ENCODE data around the gene NPAS2.
A peak's percentile ranks its signal among the peaks of the same experiment; 100 is the strongest.

NPAS2 gene

GRCh38 chr2:100967716-100968115, 147.8 kb downstream of the NPAS2 start:
- DNase-seq (ENCODE audit: low spot score): no peak

- DNase-seq (ENCODE audit: low spot score): no peak
Observed at GRCh38 chr2:100968146-100969145, 148.5 kb downstream of the NPAS2 start.

GRCh38 chr2:100969998-100970397, 150.1 kb downstream of the NPAS2 start:
- DNase-seq (ENCODE audit: low spot score): no peak

GRCh38 chr2:100971221-100971620, 151.3 kb downstream of the NPAS2 start:
- no peak for DNase-seq (ENCODE audit: low spot score)

GRCh38 chr2:100972452-100972851, 152.5 kb downstream of the NPAS2 start:
- no peak for DNase-seq (ENCODE audit: low spot score)

- DNase-seq (ENCODE audit: low spot score): no peak
Observed at GRCh38 chr2:100974712-100975520, 155.0 kb downstream of the NPAS2 start.

GRCh38 chr2:100975521-100975785, 155.5 kb downstream of the NPAS2 start:
- DNase-seq (ENCODE audit: low spot score): no peak

- no peak for DNase-seq (ENCODE audit: low spot score)
Observed at GRCh38 chr2:100976061-100976460, 156.1 kb downstream of the NPAS2 start.

GRCh38 chr2:100976645-100977391, 156.9 kb downstream of the NPAS2 start:
- no peak for DNase-seq (ENCODE audit: low spot score)

- no peak for DNase-seq (ENCODE audit: low spot score)
Observed at GRCh38 chr2:100977511-100977910, 157.6 kb downstream of the NPAS2 start.

GRCh38 chr2:100978582-100979191, 158.7 kb downstream of the NPAS2 start:
- DNase-seq (ENCODE audit: low spot score): no peak

- no peak for DNase-seq (ENCODE audit: low spot score)
Observed at GRCh38 chr2:100980046-100980445, 160.1 kb downstream of the NPAS2 start.

GRCh38 chr2:100981011-100981410, 161.1 kb downstream of the NPAS2 start:
- DNase-seq (ENCODE audit: low spot score): no peak

GRCh38 chr2:100982431-100982861, 162.5 kb downstream of the NPAS2 start:
- DNase-seq (ENCODE audit: low spot score): no peak

- DNase-seq (ENCODE audit: low spot score): no peak
Observed at GRCh38 chr2:100983201-100983600, 163.3 kb downstream of the NPAS2 start.

- DNase-seq (ENCODE audit: low spot score): no peak
Observed at GRCh38 chr2:100983684-100984310, 163.9 kb downstream of the NPAS2 start.

GRCh38 chr2:100984892-100985307, 165.0 kb downstream of the NPAS2 start:
- peak; percentile 74 for DNase-seq (ENCODE audit: low spot score)

GRCh38 chr2:100986157-100986556, 166.2 kb downstream of the NPAS2 start:
- DNase-seq (ENCODE audit: low spot score): no peak

GRCh38 chr2:100987536-100987935, 167.6 kb downstream of the NPAS2 start:
- no peak for DNase-seq (ENCODE audit: low spot score)

GRCh38 chr2:100987974-100988373, 168.0 kb downstream of the NPAS2 start:
- no peak for DNase-seq (ENCODE audit: low spot score)

GRCh38 chr2:100988630-100989417, 168.9 kb downstream of the NPAS2 start:
- peak; percentile 57 for DNase-seq (ENCODE audit: low spot score)
